GM15510 (cell line): ENCODE measurements around the gene KARS1.

Experiments used
- POLR2A ChIP-seq: IDR thresholded peaks from 3 replicates; pipeline ENCODE4 v1.6.1; 2011; ENCODE audit warnings: borderline replicate concordance; ENCODE audit not compliant: insufficient read length; ENCODE audit errors: extremely low read depth

The KARS1 gene

GRCh38 chr16:75630052-75630451 lies 17.4 kb downstream of the KARS1 start:
- TF ChIP-seq POLR2A, result no peak

- TF ChIP-seq POLR2A, result no peak
These were observed 18.3 kb downstream of the KARS1 start for GRCh38 chr16:75629132-75629531.

- TF ChIP-seq POLR2A, result no peak
These were observed 19.1 kb downstream of the KARS1 start for GRCh38 chr16:75628351-75628750.

- TF ChIP-seq POLR2A, result no peak
These were observed 19.6 kb downstream of the KARS1 start for GRCh38 chr16:75627851-75628250.

GRCh38 chr16:75626806-75627205 lies 20.7 kb downstream of the KARS1 start:
- no peak for TF ChIP-seq POLR2A

GRCh38 chr16:75624921-75625334 lies 22.5 kb downstream of the KARS1 start:
- TF ChIP-seq POLR2A, result no peak

- peak; percentile 89 for TF ChIP-seq POLR2A
These were observed 24.5 kb downstream of the KARS1 start, which contains the start of gene ADAT1 for GRCh38 chr16:75622761-75623605. Gene ADAT1 (minus strand): TSS chr16:75623281. CDS start chr16:75620799, 2,482 bp downstream.

GRCh38 chr16:75621170-75621477 lies 26.3 kb downstream of the KARS1 start:
- no peak for TF ChIP-seq POLR2A

GRCh38 chr16:75620326-75621169 lies 26.9 kb downstream of the KARS1 start:
- TF ChIP-seq POLR2A, result no peak

- TF ChIP-seq POLR2A, result no peak
These were observed 28.7 kb downstream of the KARS1 start for GRCh38 chr16:75618780-75619179.

GRCh38 chr16:75617121-75617520 lies 30.3 kb downstream of the KARS1 start:
- TF ChIP-seq POLR2A, result no peak

GRCh38 chr16:75616521-75617010 lies 30.9 kb downstream of the KARS1 start:
- TF ChIP-seq POLR2A, result no peak

- no peak for TF ChIP-seq POLR2A
These were observed 31.8 kb downstream of the KARS1 start for GRCh38 chr16:75615619-75616018.

- no peak for TF ChIP-seq POLR2A
These were observed 33.2 kb downstream of the KARS1 start for GRCh38 chr16:75614066-75614897.
